ENCODE measurements around the gene TGFBR2. TPM values are rescaled to one million over a fixed set of nuclear protein-coding genes. Genes with fewer than 3 reads are reported as not detected.

TGFBR2 gene
- total and polyA plus RNA-seq, 2 experiments from 2014 or later = 4.7 to 13.0 TPM

GRCh38 chr3:30683769-30684168, 77.4 kb downstream of the TGFBR2 start (continued):
- TF ChIP-seq POLR2AphosphoS5 (IDR thresholded peaks at IDR 0.05; ENCODE audit: low read depth) = no peak
- no peak for TF ChIP-seq CREB1 (CRISPR knock-in tag; IDR thresholded peaks at IDR 0.05; ENCODE audit: low read depth)
- TF ChIP-seq, protein P1, sequence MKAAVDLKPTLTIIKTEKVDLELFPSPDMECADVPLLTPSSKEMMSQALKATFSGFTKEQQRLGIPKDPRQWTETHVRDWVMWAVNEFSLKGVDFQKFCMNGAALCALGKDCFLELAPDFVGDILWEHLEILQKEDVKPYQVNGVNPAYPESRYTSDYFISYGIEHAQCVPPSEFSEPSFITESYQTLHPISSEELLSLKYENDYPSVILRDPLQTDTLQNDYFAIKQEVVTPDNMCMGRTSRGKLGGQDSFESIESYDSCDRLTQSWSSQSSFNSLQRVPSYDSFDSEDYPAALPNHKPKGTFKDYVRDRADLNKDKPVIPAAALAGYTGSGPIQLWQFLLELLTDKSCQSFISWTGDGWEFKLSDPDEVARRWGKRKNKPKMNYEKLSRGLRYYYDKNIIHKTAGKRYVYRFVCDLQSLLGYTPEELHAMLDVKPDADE (IDR thresholded peaks at IDR 0.05) = no peak
- TF ChIP-seq ZNF462 (CRISPR knock-in tag; IDR thresholded peaks at IDR 0.05) = no peak

- Histone ChIP-seq H3K79me2 (replicated peaks; ENCODE audit: insufficient read depth) (0 out of 2 replicates have a peak, but pooled peaks cover 14% of the 10 kb centered on the region), H3K4me3 (no peak overlapping the region), H3K9me2 (ENCODE audit: insufficient read depth) (0 out of 2 replicates have a peak, but pooled peaks cover 5% of the 10 kb centered on the region), H3K27ac (ENCODE audit: low read depth) (no peak overlapping the region), H3K4me2 (no peak overlapping the region), H3F3A (replicated peaks; ENCODE audit: low read depth) (no peaks in the 10 kb centered on the region), H3K36me3 (ENCODE audit: insufficient read depth) (peaks cover 2% of the 10 kb centered on the region; the same call in 1 of the 2 replicates), H3K4me1 (ENCODE audit: insufficient read depth) (peaks cover 12% of the 10 kb centered on the region), H3K27me3 (ENCODE audit: insufficient read depth) (no peaks in the 10 kb centered on the region), H2AFZ (no peak overlapping the region), H4K20me1 (replicated peaks; ENCODE audit: insufficient read depth) (no peaks in the 10 kb centered on the region)
- DNase-seq (ENCODE audit: low spot score) (no peak), ATAC-seq (no peak)
- no peak overlapping the region for H3K27ac Mint-ChIP-seq
- H3K36me3 Mint-ChIP-seq (ENCODE audit: low read depth) = peaks cover 27% of the 10 kb centered on the region
- H3K9me3 Mint-ChIP-seq = no peaks in the 10 kb centered on the region
- TF ChIP-seq REST (IDR thresholded peaks at IDR 0.05; ENCODE audit: unreplicated experiment) = no peak
- no peak for TF ChIP-seq JUNB (IDR thresholded peaks at IDR 0.05; ENCODE audit: unreplicated experiment)
- no peak for TF ChIP-seq NANOG (IDR thresholded peaks at IDR 0.05; ENCODE audit: borderline replicate concordance)
- no peak overlapping the region for H3K4me3 Mint-ChIP-seq
- peaks cover 6% of the 10 kb centered on the region for H3K27me3 Mint-ChIP-seq (ENCODE audit: insufficient read depth, low read depth, poor library complexity)
- H3K4me1 Mint-ChIP-seq = peaks cover 35% of the 10 kb centered on the region
These were observed 78.0 kb downstream of the TGFBR2 start for GRCh38 chr3:30684356-30684755.

All from GM23338 (cell line).